Adrenal gland (tissue), 5 donors: ENCODE measurements around the gene SLC16A1.

ENCODE experiments used
- POLR2A ChIP-seq, 2 donors: fragments of 450-650 bp; IDR thresholded peaks; one replicate each; pipeline ENCODE4 v1.6.1; 2017; ENCODE audit warnings: antibody characterized with exemption in 2 of 2, mild to moderate bottlenecking in 2 of 2, moderate library complexity in 1 of 2
- TF ChIP-seq, protein P1 (sequence below), 6 experiments: fragments of 450-650 bp in 4 of 6; fragments of 200-600 bp in 2 of 6; sonication (generic) in 1 of 6; IDR thresholded peaks; 1 replicate in 5 of 6; 2 replicates in 1 of 6; pipeline versions ENCODE4 v1.5.1 to v1.8.0; 2016 to 2021; ENCODE audit warnings: antibody characterized with exemption in 6 of 6, mild to moderate bottlenecking in 2 of 6, moderate library complexity in 1 of 6
- donor health status: DM: no; HTN: no; CAD: no.

GRCh38 chr1:112938210-112938609 is 17.8 kb downstream of the SLC16A1 start:
- TF ChIP-seq, protein P1, sequence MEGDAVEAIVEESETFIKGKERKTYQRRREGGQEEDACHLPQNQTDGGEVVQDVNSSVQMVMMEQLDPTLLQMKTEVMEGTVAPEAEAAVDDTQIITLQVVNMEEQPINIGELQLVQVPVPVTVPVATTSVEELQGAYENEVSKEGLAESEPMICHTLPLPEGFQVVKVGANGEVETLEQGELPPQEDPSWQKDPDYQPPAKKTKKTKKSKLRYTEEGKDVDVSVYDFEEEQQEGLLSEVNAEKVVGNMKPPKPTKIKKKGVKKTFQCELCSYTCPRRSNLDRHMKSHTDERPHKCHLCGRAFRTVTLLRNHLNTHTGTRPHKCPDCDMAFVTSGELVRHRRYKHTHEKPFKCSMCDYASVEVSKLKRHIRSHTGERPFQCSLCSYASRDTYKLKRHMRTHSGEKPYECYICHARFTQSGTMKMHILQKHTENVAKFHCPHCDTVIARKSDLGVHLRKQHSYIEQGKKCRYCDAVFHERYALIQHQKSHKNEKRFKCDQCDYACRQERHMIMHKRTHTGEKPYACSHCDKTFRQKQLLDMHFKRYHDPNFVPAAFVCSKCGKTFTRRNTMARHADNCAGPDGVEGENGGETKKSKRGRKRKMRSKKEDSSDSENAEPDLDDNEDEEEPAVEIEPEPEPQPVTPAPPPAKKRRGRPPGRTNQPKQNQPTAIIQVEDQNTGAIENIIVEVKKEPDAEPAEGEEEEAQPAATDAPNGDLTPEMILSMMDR (IDR thresholded peaks at IDR 0.05), result no peak
- TF ChIP-seq POLR2A (IDR thresholded peaks at IDR 0.05), result no peak
